CD8-positive, alpha-beta memory T cell (primary cell): Measurements from ENCODE around the gene AKR1B1. TPM values are rescaled to one million over a fixed set of nuclear protein-coding genes. Genes with fewer than 3 reads are reported as not detected.

Source experiments
- CTCF ChIA-PET: fragments of 350-600 bp; sonication (Branson Sonifier 250); formaldehyde crosslinking; loops from one replicate; lab custom pipeline; 2021; ENCODE audit warnings: antibody characterized with exemption; lab: Charles Lee
- POLR2A ChIA-PET: fragments of 350-600 bp; sonication (Branson Sonifier 250); formaldehyde crosslinking; loops from one replicate; lab custom pipeline; 2021; ENCODE audit warnings: antibody characterized with exemption; lab: Charles Lee
- DNase-seq, 5 donors: peaks; one replicate each; pipeline versions ENCODE4 v3.0.0 to v3.0.0-alpha.2; 2020 to 2022; ENCODE audit warnings: mixed read lengths in 1 of 5
- H3K27ac ChIP-seq: one replicate; pipeline ENCODE4 v1.7.0; 2013; ENCODE audit warnings: low read depth, mild to moderate bottlenecking, low read length, moderate library complexity
- H3K27me3 ChIP-seq: 2 replicates; pipeline ENCODE4 v1.7.0; 2013; ENCODE audit warnings: low read length, mild to moderate bottlenecking; ENCODE audit not compliant: insufficient read depth, poor library complexity, severe bottlenecking
- H3K36me3 ChIP-seq: 2 replicates; pipeline ENCODE4 v1.7.0; 2013; ENCODE audit warnings: mild to moderate bottlenecking, low read length, moderate library complexity; ENCODE audit not compliant: insufficient read depth
- H3K4me1 ChIP-seq: 2 replicates; pipeline ENCODE4 v1.7.0; 2013; ENCODE audit warnings: mild to moderate bottlenecking, low read length, moderate library complexity; ENCODE audit not compliant: insufficient read depth
- H3K4me3 ChIP-seq: 2 replicates; pipeline ENCODE4 v1.7.0; 2013; ENCODE audit warnings: mild to moderate bottlenecking, low read length
- H3K9me3 ChIP-seq: 2 replicates; pipeline ENCODE4 v1.7.0; 2013; ENCODE audit warnings: mild to moderate bottlenecking, low read length
- H3K27ac Mint-ChIP-seq, 8 donors: one replicate each; pipeline ENCODE4 v1.8.0; 2020 to 2021; ENCODE audit warnings: mixed read lengths in 8 of 8, mild to moderate bottlenecking in 6 of 8, inconsistent platforms in 3 of 8, moderate library complexity in 3 of 8
- H3K27me3 Mint-ChIP-seq, 2 donors: one replicate each; pipeline ENCODE4 v1.8.0; 2020 to 2021; ENCODE audit warnings: mixed read lengths in 2 of 2, mild to moderate bottlenecking in 1 of 2, moderate library complexity in 1 of 2
- H3K36me3 Mint-ChIP-seq, 3 donors: one replicate each; pipeline ENCODE4 v1.8.0; 2020 to 2021; ENCODE audit warnings: mixed read lengths in 3 of 3, inconsistent platforms in 1 of 3, mild to moderate bottlenecking in 1 of 3
- H3K4me1 Mint-ChIP-seq, 3 donors: one replicate each; pipeline ENCODE4 v1.8.0; 2020 to 2021; ENCODE audit warnings: mixed read lengths in 3 of 3, inconsistent platforms in 1 of 3, mild to moderate bottlenecking in 1 of 3
- H3K4me3 Mint-ChIP-seq, 7 donors: one replicate each; pipeline ENCODE4 v1.8.0; 2020 to 2021; ENCODE audit warnings: mixed read lengths in 7 of 7, mild to moderate bottlenecking in 6 of 7, moderate library complexity in 4 of 7, inconsistent platforms in 2 of 7
- H3K9me3 Mint-ChIP-seq, 5 donors: one replicate each; pipeline ENCODE4 v1.8.0; 2020 to 2022; ENCODE audit warnings: mixed read lengths in 5 of 5, mild to moderate bottlenecking in 3 of 5, moderate library complexity in 2 of 5, inconsistent platforms in 1 of 5
- polyA plus RNA-seq: library from polyadenylated mRNA; unstranded; fragments of 300-500 nt; fragmentation: Illumina TruSeq; gene quantifications from one replicate; pipeline ENCODE4 v1.2.3, GENCODE V29; 2021
- total RNA-seq, 2 experiments: library from RNA; stranded (reverse); gene quantifications; one replicate each; pipeline ENCODE4 v1.2.3, GENCODE V29; 2021

AKR1B1 gene
- total and polyA plus RNA-seq, 3 experiments from 2014 or later: 117 to 170 (median 120) TPM

GRCh38 chr7:134468475-134468874 lies 9.6 kb upstream of the AKR1B1 start:
- Histone ChIP-seq H3K4me1 (no peaks in the 10 kb centered on the region), H3K9me3 (no peaks in the 10 kb centered on the region), H3K27ac (no peak overlapping the region), H3K27me3 (no peaks in the 10 kb centered on the region), H3K36me3 (no peaks in the 10 kb centered on the region), H3K4me3 (no peak overlapping the region)
- no peak for DNase-seq
- Mint-ChIP-seq H3K4me3 (no peak overlapping the region), H3K9me3 (peaks cover 14 to 18% (median 16%) of the 10 kb centered on the region in 5 donors), H3K27ac (no peak overlapping the region), H3K4me1 (no peaks in the 10 kb centered on the region), H3K36me3 (peaks cover 0 to 22% (median 2%) of the 10 kb centered on the region in 3 donors), H3K27me3 (no peaks in the 10 kb centered on the region)
- ChIA-PET POLR2A (no interaction called here), CTCF (interaction anchor here (1.3 kb wide), 1 partner anchor 36 kb away, joined by 3 read pairs; no protein-coding TSS in a partner anchor)

GRCh38 chr7:134468054-134468453 lies 9.2 kb upstream of the AKR1B1 start:
- no peaks in the 10 kb centered on the region for H3K4me1 Mint-ChIP-seq
- no peak overlapping the region for H3K4me3 Mint-ChIP-seq
- peaks cover 0 to 22% (median 2%) of the 10 kb centered on the region in 3 donors for H3K36me3 Mint-ChIP-seq
- no peaks in the 10 kb centered on the region for H3K27me3 ChIP-seq
- no peaks in the 10 kb centered on the region for H3K9me3 ChIP-seq
- H3K4me3 ChIP-seq: no peak overlapping the region
- H3K27ac Mint-ChIP-seq: no peak overlapping the region
- CTCF ChIA-PET: interaction anchor here (1.3 kb wide), 1 partner anchor 35 kb away, joined by 3 read pairs; no protein-coding TSS in a partner anchor
- H3K27ac ChIP-seq: no peak overlapping the region
- POLR2A ChIA-PET: no interaction called here
- DNase-seq: no peak
- no peaks in the 10 kb centered on the region for H3K4me1 ChIP-seq
- H3K36me3 ChIP-seq: no peaks in the 10 kb centered on the region
- H3K9me3 Mint-ChIP-seq: peaks cover 14 to 18% (median 16%) of the 10 kb centered on the region in 5 donors
- no peaks in the 10 kb centered on the region for H3K27me3 Mint-ChIP-seq

GRCh38 chr7:134465491-134465890 lies 6.6 kb upstream of the AKR1B1 start:
- H3K4me3 ChIP-seq: no peak overlapping the region
- CTCF ChIA-PET: no interaction called here
- DNase-seq: no peak
- H3K27me3 ChIP-seq: no peaks in the 10 kb centered on the region
- H3K27ac ChIP-seq: no peak overlapping the region
- Mint-ChIP-seq H3K27me3 (no peaks in the 10 kb centered on the region), H3K36me3 (peaks cover 0 to 22% (median 2%) of the 10 kb centered on the region in 3 donors), H3K4me3 (no peak overlapping the region), H3K27ac (no peak overlapping the region), H3K9me3 (peaks cover 14 to 18% (median 16%) of the 10 kb centered on the region in 5 donors), H3K4me1 (no peaks in the 10 kb centered on the region)
- no peaks in the 10 kb centered on the region for H3K9me3 ChIP-seq
- no peaks in the 10 kb centered on the region for H3K4me1 ChIP-seq
- POLR2A ChIA-PET: no interaction called here
- no peaks in the 10 kb centered on the region for H3K36me3 ChIP-seq

GRCh38 chr7:134464496-134464895 lies 5.6 kb upstream of the AKR1B1 start:
- Histone ChIP-seq H3K27me3 (no peaks in the 10 kb centered on the region), H3K36me3 (no peaks in the 10 kb centered on the region), H3K9me3 (no peaks in the 10 kb centered on the region), H3K27ac (no peak overlapping the region), H3K4me3 (no peak overlapping the region), H3K4me1 (peaks cover 5% of the 10 kb centered on the region)
- Mint-ChIP-seq H3K9me3 (peaks cover 14 to 18% (median 16%) of the 10 kb centered on the region in 5 donors), H3K27me3 (no peaks in the 10 kb centered on the region), H3K4me1 (peaks cover 6 to 8% (median 7%) of the 10 kb centered on the region in 3 donors), H3K4me3 (no peak overlapping the region), H3K27ac (no peak overlapping the region), H3K36me3 (peaks cover 0 to 22% (median 2%) of the 10 kb centered on the region in 3 donors)
- ChIA-PET POLR2A (no interaction called here), CTCF (no interaction called here)
- no peak for DNase-seq

- peaks cover 8% of the 10 kb centered on the region for H3K4me1 ChIP-seq
- H3K4me3 ChIP-seq: no peak overlapping the region
- peaks cover 2 to 22% (median 5%) of the 10 kb centered on the region in 3 donors for H3K36me3 Mint-ChIP-seq
- H3K9me3 ChIP-seq: no peaks in the 10 kb centered on the region
- ChIA-PET POLR2A (no interaction called here), CTCF (interaction anchor here (1.1 kb wide), 1 partner anchor 32 kb away, joined by 3 read pairs; no protein-coding TSS in a partner anchor)
- H3K27me3 Mint-ChIP-seq: no peaks in the 10 kb centered on the region
- peaks cover 12 to 13% (median 13%) of the 10 kb centered on the region in 3 donors for H3K4me1 Mint-ChIP-seq
- H3K4me3 Mint-ChIP-seq: no peak overlapping the region
- no peak overlapping the region for H3K27ac Mint-ChIP-seq
- H3K27me3 ChIP-seq: no peaks in the 10 kb centered on the region
- H3K27ac ChIP-seq: no peak overlapping the region
- H3K36me3 ChIP-seq: no peaks in the 10 kb centered on the region
- no peak for DNase-seq
- peaks cover 14 to 18% (median 16%) of the 10 kb centered on the region in 5 donors for H3K9me3 Mint-ChIP-seq
Observed at GRCh38 chr7:134463751-134464150, 4.9 kb upstream of the AKR1B1 start.

- Mint-ChIP-seq H3K27ac (no peak overlapping the region), H3K4me1 (peaks cover 23% of the 10 kb centered on the region in 3 donors), H3K4me3 (no peak overlapping the region), H3K9me3 (peaks cover 14 to 18% (median 16%) of the 10 kb centered on the region in 5 donors), H3K27me3 (no peaks in the 10 kb centered on the region), H3K36me3 (peaks cover 2 to 22% (median 10%) of the 10 kb centered on the region in 3 donors)
- Histone ChIP-seq H3K9me3 (no peaks in the 10 kb centered on the region), H3K27me3 (no peaks in the 10 kb centered on the region), H3K36me3 (no peaks in the 10 kb centered on the region), H3K4me3 (no peak overlapping the region), H3K4me1 (peaks cover 15% of the 10 kb centered on the region), H3K27ac (no peak overlapping the region)
- ChIA-PET POLR2A (no interaction called here), CTCF (interaction anchor here (1.1 kb wide), 1 partner anchor 30 kb away, joined by 3 read pairs; no protein-coding TSS in a partner anchor)
- DNase-seq: no peak
Observed at GRCh38 chr7:134462337-134462925, 3.5 kb upstream of the AKR1B1 start.

- DNase-seq: no peak
- H3K4me3 Mint-ChIP-seq: no peak overlapping the region
- H3K27ac ChIP-seq: no peak overlapping the region
- H3K4me3 ChIP-seq: no peak overlapping the region
- no peaks in the 10 kb centered on the region for H3K36me3 ChIP-seq
- ChIA-PET POLR2A (no interaction called here), CTCF (interaction anchor here (1.0 to 7.3 kb wide), 2 partner anchors 18 to 29 kb away, joined by 4 to 55 read pairs; no protein-coding TSS in a partner anchor)
- H3K36me3 Mint-ChIP-seq: peaks cover 2 to 22% (median 10%) of the 10 kb centered on the region in 3 donors
- peaks cover 14 to 18% (median 16%) of the 10 kb centered on the region in 5 donors for H3K9me3 Mint-ChIP-seq
- peaks cover 26 to 28% (median 28%) of the 10 kb centered on the region in 3 donors for H3K4me1 Mint-ChIP-seq
- no peaks in the 10 kb centered on the region for H3K27me3 Mint-ChIP-seq
- no peaks in the 10 kb centered on the region for H3K27me3 ChIP-seq
- no peak overlapping the region for H3K27ac Mint-ChIP-seq
- H3K4me1 ChIP-seq: peaks cover 15% of the 10 kb centered on the region
- H3K9me3 ChIP-seq: no peaks in the 10 kb centered on the region
Observed at GRCh38 chr7:134461916-134462315, 3.0 kb upstream of the AKR1B1 start.

GRCh38 chr7:134459981-134460380 lies 1.1 kb upstream of the AKR1B1 start:
- H3K36me3 ChIP-seq: no peaks in the 10 kb centered on the region
- H3K27me3 ChIP-seq: no peaks in the 10 kb centered on the region
- ChIA-PET CTCF (interaction anchor here (0.7 to 7.3 kb wide), 6 partner anchors 11 to 186 kb away, joined by 3 to 55 read pairs (median 5); no protein-coding TSS in a partner anchor), POLR2A (no interaction called here)
- no peak for DNase-seq
- peaks cover 7 to 11% (median 9%) of the 10 kb centered on the region in 5 donors for H3K9me3 Mint-ChIP-seq
- peaks cover 38 to 45% (median 42%) of the 10 kb centered on the region in 3 donors for H3K4me1 Mint-ChIP-seq
- H3K4me3 Mint-ChIP-seq: peak overlapping the region in 4 of 7 donors; percentile 26 to 64 (median 42)
- H3K27ac Mint-ChIP-seq: peak overlapping the region in 4 of 8 donors; percentile 51 to 93 (median 66)
- H3K9me3 ChIP-seq: no peaks in the 10 kb centered on the region
- peaks cover 0 to 17% (median 8%) of the 10 kb centered on the region in 3 donors for H3K36me3 Mint-ChIP-seq
- no peak overlapping the region for H3K27ac ChIP-seq
- no peak overlapping the region for H3K4me3 ChIP-seq
- H3K27me3 Mint-ChIP-seq: no peaks in the 10 kb centered on the region
- peaks cover 17% of the 10 kb centered on the region for H3K4me1 ChIP-seq
